HG02884 (cell line): ENCODE results near the gene GAL3ST2.
"Not testable (repeated sequence)": the region's sequence is repeated elsewhere in the genome, so short reads cannot be mapped to it uniquely, and the experiment has no call there.

Source experiments
- ATAC-seq: cut with Tn5 transposase; IDR thresholded peaks from one replicate; pipeline ENCODE4 v1.9.1; 2021; ENCODE audit warnings: mild to moderate bottlenecking, moderate library complexity; ENCODE audit not compliant: unreplicated experiment

The GAL3ST2 gene

DNA sequence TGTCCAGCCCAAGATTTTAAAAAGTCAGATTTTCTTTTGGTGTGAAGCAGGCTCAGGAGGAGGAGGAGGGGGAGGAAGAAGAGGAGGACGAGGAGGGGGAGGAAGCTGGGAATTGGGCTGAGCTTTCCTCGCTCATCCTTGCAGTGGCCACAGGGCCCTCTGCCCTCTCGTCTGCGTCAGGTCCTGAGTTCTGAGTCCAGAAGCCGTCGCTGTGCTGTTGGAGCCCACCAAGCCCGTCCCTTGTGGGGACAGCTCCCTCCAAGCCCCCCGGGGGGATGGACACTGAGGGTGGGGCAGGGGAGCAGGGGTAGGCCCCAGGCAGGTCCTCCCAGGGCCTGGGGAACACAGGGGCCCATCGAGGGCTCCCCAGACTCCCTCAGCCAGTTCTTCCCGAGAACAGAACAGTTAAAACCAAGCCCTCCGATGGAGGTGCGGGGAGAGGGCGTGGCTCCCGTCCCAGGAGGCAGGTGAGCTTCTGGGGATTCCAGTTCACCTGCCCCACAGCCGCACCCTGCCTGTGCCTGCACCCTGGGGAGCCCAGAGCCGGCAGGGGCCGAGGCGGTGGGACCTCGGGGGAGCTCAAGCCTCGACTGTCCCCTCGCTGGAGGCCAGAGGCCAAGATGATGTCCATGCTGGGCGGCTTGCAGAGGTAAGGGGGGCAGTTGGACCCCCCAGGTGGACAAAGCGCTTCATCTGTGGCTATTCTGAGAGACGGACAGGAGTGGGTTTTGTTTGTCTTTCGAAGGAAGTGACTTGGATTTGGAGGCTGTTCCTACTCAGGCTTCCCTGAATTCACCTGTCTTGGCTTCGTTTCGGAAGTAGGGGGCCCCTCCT lies at the start of gene GAL3ST2:
TSS of gene GAL3ST2 (plus strand) at position 487 of the 834 bp plus-strand sequence. CDS start at position 621, 134 bp downstream.
- no peak for ATAC-seq

DNA sequence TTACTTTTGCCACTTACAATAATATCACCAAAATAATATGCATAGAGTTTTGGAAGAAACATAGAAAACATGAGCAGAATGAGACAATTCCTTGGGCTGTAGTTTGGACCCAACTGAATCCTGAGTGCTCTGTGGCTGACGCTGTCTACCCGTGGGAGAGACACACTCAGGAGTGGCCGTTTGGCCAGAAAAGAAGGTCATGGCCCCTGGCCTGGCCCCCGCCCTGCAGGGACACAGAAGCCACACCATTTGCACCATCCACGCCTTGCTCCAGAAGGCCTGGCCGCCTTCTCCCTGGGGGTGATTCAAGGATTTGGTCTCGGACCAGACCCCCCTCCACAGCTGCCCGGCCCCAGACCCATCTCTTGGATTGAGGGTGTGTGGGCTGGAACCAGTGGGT lies 48.6 kb upstream of the GAL3ST2 start:
- ATAC-seq: no peak

DNA sequence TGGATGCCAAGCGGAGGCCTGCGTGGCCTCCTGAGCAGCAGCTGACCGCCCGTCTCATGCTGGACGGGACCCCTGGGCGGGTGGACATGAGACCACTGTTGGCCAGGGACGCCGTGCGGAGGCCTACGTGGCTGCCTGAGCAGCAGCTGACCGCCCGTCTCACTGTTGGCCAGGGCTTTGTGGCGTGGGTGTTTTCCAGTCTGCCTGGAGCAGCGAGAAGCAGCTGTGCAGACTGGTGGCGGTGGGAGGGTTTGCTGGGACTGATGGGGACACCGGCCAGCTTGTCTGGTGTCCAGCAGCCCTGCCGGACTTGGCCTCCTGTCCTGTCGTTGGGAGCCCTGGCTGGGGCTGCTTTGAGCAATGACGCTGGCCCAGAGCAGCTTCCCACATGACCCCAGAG lies 48.0 kb upstream of the GAL3ST2 start:
- ATAC-seq: no peak

DNA sequence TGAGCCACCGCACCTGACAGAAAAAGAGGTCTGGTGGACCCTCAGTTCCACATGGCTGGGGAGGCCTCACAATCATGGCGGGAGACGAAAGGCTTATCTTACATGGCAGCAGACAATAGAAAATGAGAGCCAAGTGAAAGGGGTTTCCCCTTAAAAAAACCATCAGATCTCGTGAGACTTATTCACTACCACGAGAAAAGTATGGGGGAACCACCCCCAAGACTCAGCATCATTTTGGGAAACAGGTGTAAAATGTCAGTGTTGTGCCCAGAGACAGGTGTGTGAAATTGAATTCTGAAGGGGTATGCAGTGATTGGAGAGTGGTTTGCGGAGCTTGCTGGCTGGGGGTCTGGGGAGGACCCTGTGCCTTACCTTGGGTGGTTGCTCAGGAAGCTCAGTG lies 46.8 kb upstream of the GAL3ST2 start:
- ATAC-seq: no peak

DNA sequence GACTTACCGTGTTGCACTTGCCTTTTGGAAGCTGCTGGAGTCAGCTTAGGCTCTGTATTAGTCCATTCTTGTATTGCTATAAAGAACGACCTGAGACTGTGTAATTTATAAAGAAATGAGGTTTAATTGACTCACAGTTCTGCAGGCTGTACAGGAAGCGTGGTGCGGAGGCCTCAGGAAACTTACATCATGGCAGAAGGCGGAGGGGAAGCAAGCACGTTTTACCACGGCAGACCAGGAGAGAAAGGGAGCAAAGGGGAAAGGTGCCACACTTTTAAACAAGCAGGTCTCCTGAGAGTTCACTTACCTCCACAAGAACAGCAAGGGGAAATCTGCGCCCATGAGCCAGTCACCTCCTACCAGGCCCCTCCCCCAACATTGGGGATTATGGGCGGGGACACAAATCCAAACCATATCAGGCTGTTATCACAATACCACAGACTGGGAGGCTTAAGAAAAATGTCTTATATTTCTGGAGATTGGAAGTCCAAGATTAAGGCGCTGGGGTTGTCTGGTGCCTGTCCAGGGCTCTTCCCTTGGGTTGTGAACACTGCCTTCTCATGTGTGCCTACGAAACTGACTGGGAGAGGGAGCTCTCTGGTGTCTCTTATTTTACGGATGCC lies 45.8 kb upstream of the GAL3ST2 start:
- ATAC-seq: no peak

DNA sequence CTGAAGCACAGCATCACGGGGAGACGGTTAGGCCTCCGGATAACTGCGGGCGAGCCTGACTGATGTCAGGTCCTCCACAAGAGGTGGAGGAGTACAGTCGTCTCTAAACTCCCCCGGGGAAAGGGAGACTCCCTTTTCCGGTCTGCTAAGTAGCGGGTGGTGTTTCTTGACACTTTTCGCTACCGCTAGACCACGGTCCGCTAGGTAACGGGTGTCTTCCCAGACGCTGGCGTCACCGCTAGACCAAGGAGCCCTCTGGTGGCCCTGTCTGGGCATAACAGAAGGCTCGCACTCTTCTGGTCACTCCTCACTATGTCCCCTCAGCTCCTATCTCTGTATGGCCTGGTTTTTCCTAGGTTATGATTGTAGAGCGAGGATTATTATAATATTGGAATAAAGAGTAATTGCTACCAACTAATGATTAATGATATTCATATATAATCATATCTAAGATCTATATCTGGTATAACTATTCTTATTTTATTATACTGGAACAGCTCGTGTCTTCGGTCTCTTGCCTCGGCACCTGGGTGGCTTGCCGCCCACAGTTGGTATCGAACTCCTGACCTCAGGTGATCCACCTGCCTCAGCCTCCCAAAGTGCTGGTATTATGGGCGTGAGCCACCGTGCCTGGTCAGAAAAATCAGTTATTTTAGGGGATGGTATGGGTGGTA lies 44.0 kb upstream of the GAL3ST2 start:
- not testable (repeated sequence) for ATAC-seq

DNA sequence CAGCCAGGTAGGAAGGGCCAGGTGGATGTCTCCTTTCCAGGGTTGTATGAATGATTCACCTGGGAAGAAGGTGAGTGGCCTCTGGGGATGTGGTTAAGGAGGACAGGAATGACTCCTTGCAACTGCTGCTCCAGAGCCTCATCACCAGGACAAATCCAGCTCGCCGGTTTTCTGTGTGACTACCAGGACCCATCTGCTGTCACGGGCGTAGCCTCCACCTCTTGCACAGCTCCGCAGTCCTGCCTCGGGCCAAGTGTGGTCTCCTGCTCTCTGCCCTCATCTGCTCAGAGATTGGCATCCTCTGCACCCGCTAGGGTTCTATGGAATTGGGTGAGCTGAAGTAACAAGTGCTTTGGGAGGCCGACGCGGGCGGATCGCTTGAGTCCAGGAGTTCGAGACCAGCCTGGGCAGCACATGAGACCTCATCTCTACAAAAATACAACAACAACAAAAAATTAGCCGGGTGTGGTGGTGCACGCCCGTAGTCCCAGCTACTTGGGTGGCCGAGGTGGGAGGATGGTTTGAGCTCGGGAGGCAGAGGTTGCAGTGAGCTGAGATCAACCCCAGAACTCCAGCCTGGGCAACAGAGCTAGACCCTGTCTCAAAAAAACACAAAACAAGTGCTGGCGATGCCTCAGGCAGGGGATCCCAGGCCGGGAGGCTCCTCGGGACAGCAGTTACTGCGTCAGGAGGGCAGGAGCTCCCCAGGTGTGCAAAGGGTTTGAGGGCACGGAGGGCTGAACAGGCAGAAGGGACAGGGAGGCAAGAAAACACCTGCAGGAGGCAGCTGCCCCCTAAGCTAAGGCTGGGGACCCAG lies 43.0 kb upstream of the GAL3ST2 start:
- ATAC-seq: no peak

DNA sequence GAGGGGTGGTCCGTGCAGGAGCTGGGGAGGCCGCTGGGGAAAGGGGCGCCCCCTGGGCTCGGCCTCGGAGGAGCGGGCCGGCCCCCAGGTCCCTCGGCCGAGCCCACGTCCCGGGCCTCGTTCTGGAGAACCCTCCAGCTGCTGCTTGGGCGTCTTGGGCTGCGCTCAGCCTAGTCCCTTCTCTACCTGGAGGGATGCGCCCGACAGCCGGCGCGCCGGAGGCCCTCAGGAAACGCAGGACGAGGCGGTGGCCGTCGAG lies 42.5 kb upstream of the GAL3ST2 start:
- ATAC-seq: peak; percentile 20

DNA sequence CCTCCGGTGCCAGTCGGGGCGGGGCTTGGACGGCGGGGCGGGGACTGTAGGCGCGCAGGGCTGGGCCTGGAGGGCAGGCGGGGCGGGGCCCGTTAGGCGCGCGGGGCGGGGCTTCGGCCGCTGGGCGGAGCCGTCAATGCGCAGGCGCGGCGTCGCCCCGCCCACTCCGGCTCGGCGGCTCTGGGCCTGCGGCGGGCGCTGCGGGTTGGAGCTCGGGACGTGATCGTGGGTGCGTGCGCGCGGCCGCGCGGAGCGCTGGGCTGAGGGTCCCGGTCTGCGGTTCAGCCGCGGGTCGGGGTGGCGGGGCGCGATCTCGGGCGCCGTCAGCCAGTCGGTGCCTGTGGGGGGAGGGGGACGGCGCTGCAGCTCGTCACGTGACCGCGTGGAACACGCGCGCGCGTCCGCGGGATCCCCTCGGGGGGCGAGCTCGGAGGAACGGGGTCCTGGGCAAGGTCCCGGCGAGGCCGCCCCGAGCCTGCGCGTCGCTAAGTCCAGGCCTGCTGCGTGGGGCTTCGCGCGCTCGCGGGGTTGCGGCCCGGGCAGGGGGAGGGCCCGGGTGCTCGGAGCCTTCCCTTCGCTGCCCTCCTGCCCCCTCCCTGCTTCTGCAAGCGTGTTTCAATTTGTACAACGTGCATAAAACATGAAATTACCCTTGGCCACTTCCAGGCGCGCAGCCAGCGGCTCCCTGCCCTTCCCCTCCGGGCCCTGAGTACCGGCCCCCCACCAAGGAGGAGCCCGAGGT lies 42.0 kb upstream of the GAL3ST2 start, which contains the start of gene D2HGDH:
TSS of gene D2HGDH (plus strand) at position 164 of the 742 bp plus-strand sequence. CDS start 595 bp downstream, outside the sequence.
- ATAC-seq: peak; percentile 68

DNA sequence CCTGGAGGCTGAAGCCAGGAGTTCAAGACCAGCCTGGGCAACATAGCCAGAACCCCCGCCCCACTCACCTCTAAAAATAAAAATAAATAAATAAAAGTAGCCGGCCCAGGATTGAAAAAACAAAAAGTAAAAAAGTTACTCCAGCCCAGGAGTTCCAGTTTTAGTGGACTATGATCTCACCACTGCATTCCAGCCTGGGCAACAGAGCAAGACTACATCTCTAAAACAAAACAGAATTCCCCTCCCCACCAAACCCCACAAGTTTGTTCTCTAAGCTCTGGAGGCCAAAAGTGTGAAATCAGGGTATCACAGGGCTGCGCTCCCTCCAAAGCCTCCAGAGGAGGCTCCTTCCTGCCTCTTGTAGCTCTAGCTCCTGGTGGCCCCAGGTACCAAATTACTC lies 40.5 kb upstream of the GAL3ST2 start:
- ATAC-seq: no peak

DNA sequence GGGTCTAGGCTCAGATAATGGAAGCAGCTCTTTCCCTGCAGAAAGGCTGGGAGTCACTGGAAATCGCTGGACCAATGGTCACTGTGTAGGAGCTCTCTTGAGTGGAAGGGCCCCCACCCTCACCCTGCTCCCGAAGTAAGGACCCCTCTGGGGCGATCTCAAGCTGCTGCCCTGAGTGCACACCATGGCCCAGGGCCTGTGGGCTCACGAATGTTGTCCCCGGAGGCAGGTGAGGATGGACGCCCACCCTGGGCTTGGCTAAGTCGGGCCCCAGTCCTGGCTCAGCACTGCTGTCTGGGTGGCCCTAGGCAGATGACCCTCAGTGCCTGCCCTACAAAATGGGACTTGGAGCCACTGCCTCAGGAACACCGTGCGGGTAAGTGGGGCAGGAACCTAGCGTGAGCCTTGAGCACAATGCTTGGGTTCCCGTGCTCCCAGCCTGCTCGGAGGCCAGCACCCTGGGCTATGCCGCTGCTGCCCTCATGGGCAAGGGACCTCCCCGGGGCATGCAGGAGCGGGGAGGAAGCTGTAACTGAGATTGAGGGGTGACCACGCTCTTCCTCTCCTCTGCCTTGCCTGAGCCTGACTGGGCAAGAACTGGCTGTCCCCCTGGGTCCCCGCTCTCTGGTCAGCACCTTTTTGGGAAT lies 38.5 kb upstream of the GAL3ST2 start:
- ATAC-seq: no peak

DNA sequence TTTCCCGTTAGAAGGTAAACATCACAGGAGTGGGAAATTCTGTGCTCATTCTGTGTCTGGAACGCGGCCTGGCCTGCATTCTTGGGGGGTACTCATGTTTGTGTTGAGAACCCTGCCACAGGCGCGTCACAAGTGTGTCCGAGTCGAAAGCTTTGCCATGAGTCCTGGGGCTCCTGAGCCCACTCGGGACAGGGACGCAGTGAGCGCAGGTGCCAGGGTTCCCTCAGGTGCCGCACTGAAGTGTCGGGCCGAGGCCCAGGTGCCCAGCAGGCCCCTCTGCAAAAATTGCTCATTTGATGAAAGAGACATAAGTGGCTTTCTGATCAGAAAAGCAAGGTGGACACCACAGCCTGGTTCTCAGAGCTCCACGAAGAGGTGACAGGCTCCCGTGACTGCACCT lies 37.4 kb upstream of the GAL3ST2 start:
- no peak for ATAC-seq

DNA sequence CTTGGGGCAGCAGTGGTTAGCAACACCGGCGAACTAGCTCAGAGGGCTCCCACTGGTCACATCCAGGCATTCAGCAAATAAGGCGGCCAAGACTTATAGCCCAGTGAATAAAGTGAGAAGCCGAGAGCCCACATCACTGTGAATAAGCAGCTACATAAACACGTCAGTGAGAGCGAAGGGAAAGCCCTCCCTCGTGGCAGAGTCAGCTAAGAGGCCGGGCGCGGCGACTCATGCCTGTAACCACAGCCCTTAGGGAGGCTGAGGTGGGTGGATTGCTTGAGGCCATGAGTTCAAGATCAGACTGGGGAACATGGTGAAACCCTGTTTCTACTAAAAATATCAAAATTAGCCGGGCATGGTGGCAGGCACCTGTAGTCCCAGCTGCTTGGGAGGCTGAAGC lies 37.0 kb upstream of the GAL3ST2 start:
- no peak for ATAC-seq

DNA sequence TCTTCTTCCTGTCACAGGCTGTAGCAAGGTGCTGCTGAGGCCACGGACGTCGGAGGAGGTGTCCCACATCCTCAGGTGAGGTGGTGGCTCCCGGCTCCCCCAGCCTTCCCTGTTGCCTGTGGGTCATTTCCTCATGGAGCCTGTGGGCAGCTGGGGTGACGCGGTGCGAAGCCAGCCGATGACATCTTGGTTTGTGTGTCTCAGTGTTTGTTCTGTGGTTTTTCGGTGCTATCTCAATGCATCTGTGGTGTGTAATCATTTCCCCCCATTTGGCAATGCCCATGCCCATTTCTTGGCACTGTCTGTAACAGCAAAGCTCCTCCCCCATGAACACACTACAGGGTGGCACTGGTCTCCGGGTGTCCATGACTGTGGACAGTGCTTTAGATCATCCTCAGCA lies 35.6 kb upstream of the GAL3ST2 start:
- ATAC-seq: no peak

DNA sequence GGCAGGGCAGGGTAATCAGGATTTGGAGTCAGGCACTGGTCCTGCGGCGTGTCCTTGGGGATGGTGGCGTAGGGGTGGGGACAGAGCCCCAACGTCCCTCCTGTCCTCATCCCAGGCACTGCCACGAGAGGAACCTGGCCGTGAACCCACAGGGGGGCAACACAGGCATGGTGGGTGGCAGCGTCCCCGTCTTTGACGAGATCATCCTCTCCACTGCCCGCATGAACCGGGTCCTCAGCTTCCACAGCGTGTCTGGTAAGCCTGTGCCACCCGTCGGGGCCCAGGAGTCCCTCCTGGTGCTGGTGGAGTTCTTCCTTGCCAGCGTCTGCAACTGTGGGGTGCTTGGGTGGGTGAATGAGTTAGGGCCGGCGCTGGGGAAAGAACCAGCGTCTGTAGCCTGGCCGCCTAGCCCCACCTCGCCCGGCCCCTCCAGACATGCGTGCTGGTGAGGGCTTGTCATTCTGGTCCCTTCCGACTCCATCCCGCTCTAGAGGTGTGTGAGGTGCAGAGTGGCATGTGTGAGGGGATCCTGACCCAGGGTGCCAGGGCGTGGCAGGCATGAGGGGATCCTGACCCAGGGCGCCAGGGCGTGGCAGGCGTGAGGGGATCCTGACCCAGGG lies 34.2 kb upstream of the GAL3ST2 start:
- no peak for ATAC-seq

DNA sequence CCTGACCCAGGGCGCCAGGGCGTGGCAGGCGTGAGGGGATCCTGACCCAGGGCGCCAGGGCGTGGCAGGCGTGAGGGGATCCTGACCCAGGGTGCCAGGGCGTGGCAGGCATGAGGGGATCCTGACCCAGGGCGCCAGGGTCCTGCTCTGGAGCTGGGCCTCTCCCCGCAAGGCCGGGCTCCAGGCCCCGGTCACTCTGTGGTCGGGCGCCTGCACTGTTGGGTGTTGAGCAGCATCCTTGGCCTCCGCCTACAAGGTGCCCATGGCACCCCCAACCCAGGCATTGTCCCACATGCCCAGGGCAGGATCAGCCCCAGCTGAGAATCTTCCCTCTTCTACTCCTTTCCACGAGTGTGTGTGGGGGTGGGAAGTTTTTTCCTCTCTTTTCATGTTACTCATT lies 33.6 kb upstream of the GAL3ST2 start:
- ATAC-seq: not testable (repeated sequence)

DNA sequence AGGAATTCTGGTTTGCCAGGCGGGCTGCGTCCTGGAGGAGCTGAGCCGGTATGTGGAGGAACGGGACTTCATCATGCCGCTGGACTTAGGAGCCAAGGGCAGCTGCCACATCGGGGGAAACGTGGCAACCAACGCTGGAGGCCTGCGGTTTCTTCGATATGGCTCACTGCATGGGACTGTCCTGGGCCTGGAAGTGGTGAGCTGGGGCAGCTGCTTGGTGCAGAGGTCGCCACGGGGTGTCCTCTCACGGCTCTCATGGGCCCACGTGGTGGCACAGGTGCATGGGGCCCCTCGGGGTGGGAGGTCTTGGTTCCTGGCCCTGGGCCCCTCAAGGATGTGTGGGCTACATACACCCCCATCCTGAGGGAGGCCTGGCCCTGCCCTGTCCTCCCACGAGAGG lies 33.0 kb upstream of the GAL3ST2 start:
- no peak for ATAC-seq

DNA sequence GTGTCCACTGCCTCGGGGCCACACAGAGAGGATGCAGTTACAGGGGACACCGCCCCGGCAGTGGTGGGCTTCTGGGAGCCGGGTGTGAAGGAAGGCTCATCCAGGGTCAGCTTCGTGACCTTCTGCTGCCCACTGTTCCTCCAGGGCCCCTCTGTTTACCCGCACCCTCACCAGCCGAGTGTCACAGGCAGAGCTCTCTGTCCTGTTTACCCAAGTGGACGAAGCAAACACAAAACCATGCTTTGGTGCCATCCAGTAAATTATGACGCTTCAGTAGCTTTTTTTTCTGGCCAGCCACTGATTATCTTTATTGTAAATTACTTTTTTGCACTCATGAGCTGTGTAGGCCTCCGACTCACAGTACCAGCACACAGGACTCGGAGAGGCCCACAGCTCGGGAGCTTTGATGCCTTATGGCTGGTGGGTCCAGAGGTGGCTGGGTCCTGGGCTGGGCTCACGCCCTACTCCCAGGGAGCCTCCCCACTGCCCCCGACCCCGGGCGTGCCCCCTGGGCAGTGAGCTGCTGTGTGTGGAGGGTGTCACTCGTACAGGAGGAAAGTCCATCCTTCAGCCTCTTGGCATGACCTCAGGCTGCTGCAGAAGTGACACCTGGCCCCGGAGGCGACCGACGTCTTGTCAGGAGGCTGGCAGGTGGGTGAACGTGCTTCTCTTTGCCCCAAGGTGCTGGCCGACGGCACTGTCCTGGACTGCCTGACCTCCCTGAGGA lies 32.4 kb upstream of the GAL3ST2 start:
- ATAC-seq: no peak

DNA sequence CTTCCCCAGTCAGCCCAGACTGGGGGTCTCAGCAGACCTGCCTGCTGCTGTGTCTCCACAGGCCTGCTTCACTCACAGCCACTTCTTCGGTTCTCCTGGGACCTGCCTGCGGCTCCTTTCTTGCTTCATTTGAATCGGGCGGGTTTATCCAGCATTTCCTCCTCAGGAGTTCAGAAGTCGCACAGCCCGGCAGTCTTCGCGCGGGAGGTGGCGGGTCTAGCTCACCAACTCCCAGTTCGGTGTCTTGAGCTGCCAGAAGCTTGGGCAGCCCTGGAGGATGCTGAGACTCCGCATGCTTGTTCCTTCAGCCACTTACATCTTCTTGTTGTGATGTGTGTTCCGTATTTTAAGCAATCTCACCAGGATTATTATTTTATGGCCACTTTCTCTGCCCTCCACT lies 31.3 kb upstream of the GAL3ST2 start:
- ATAC-seq: no peak
